ENCODE measurements around the gene PTPRJ. TPM values are rescaled to one million over a fixed set of nuclear protein-coding genes. Genes with fewer than 3 reads are reported as not detected.

The PTPRJ gene
- total and polyA plus RNA-seq, 2 of the 4 experiments (the other 2 are of a cell fraction) = 5.6 to 14.9 TPM

DNA sequence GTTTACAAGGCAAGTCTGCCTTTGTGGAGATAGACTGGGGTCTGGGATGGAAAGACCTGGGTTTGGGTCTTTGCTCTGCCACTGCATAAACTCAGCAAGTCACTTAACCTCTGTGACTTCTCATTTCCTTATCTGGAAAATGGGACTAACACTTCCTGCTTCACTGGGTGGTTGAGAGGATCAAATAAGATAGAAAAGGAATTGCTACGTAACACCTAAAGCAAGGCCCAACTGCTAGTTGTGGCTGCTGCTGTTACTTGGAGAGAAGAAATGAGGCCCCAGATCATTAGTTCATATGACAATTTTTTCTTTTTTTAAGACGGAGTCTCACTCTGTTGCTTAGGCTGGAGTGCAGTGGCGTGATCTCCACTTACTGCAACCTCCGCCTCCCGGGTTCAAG lies 5.9 kb downstream of the PTPRJ start:
- WGBS, 2 experiments (ENCODE audit: extremely low coverage in 2 of 2, insufficient read length in 1 of 2) = 100% methylated on average over 4 of the region's 5 CpGs; no CpG with 5 or more reads in 1 of the 2 experiments
- Histone ChIP-seq H2BK15ac (ENCODE audit: low read depth, low read length) (0 out of 3 replicates have a peak overlapping the region, but pooled peaks have one; percentile 64), H3K36me3 (ENCODE audit: control insufficient read depth, insufficient read depth, low read length) (no peaks in the 10 kb centered on the region), H3K9ac (ENCODE audit: low read depth, low read length) (no peak overlapping the region), H3K14ac (replicated peaks; ENCODE audit: low read depth, low read length) (peak overlapping the region; percentile 65; the same call in 1 of the 2 replicates), H2AK5ac (ENCODE audit: low read depth, low read length) (no peak overlapping the region), H2AK9ac (replicated peaks; ENCODE audit: low read depth, low read length, poor library complexity) (no peak overlapping the region), H3K9me1 (ENCODE audit: insufficient read depth, low read length) (peaks cover 14% of the 10 kb centered on the region), H2BK20ac (ENCODE audit: low read depth, low read length) (peak overlapping the region; percentile 31; the same call in 1 of the 2 replicates), H3K4me1 (ENCODE audit: control insufficient read depth, insufficient read depth, low read length) (peaks cover 15% of the 10 kb centered on the region), H3K23ac (ENCODE audit: low read depth, low read length) (peak overlapping the region; percentile 60; the same call in 1 of the 2 replicates), H4K5ac (ENCODE audit: low read depth, low read length) (no peak overlapping the region), H2BK5ac (ENCODE audit: low read depth, low read length, poor library complexity, severe bottlenecking) (no peak overlapping the region), H3K27ac (ENCODE audit: insufficient read depth, low read length) (no peak overlapping the region), H2BK120ac (ENCODE audit: low read depth, low read length) (no peak overlapping the region), H4K20me1 (ENCODE audit: insufficient read depth, low read length) (peaks cover 12% of the 10 kb centered on the region; the same call in 1 of the 2 replicates), H3K18ac (ENCODE audit: low read depth, low read length) (no peak overlapping the region), H4K8ac (ENCODE audit: low read depth in 2 of 2, low read length in 2 of 2) (peak overlapping the region in 1 of 2 experiments; percentile 5; a peak in 1 of 4 replicates), H2AFZ (replicated peaks; ENCODE audit: low read length, poor library complexity) (no peak overlapping the region), H3K4me3 (ENCODE audit: insufficient read depth, low read depth, low read length) (no peak overlapping the region), H3K27me3 (ENCODE audit: control insufficient read depth, insufficient read depth, low read length) (no peaks in the 10 kb centered on the region), H3K4me2 (ENCODE audit: low read depth, low read length) (no peak overlapping the region), H3K4ac (ENCODE audit: low read depth, low read length) (peak overlapping the region; percentile 39; the same call in 1 of the 2 replicates), H3K79me1 (ENCODE audit: low read depth in 1 of 2, low read length in 2 of 2) (peaks cover 29 to 72% of the 10 kb centered on the region in 2 experiments; a peak in 3 of 4 replicates), H3K9me3 (ENCODE audit: control insufficient read depth, insufficient read depth, low read length) (no peaks in the 10 kb centered on the region), H4K91ac (ENCODE audit: insufficient read depth, low read depth, low read length) (no peak overlapping the region), H3K56ac (ENCODE audit: extremely low read depth, insufficient read depth, low read length) (no peak overlapping the region)
- dilution Hi-C loops (cut with HindIII; ENCODE audit: low sequenced_read_pairs, unreplicated experiment) = no loop called here
- intact Hi-C loops (cut with micrococcal nuclease) = no loop called here
- TF ChIP-seq CEBPB (IDR thresholded peaks at IDR 0.05; ENCODE audit: low read depth, low read length) (no peak), CHD1 (IDR thresholded peaks at IDR 0.05; ENCODE audit: low read depth, low read length) (no peak), RAD21 (IDR thresholded peaks at IDR 0.05; ENCODE audit: low read length) (no peak), MXI1 (IDR thresholded peaks at IDR 0.05; ENCODE audit: borderline replicate concordance, low read depth, low read length) (no peak), RCOR1 (IDR thresholded peaks at IDR 0.05; ENCODE audit: insufficient replicate concordance, low read length) (no peak), SMC3 (IDR thresholded peaks at IDR 0.05; ENCODE audit: low read depth, low read length) (no peak), MAFK (IDR thresholded peaks at IDR 0.05; ENCODE audit: low read depth, low read length) (no peak), BHLHE40 (IDR thresholded peaks at IDR 0.05; ENCODE audit: low read depth, low read length) (no peak), RFX5 (IDR thresholded peaks at IDR 0.05; ENCODE audit: low read depth, low read length) (no peak), NFE2L2 (IDR thresholded peaks at IDR 0.05; ENCODE audit: low read depth, low read length) (no peak)
- TF ChIP-seq, protein P1, sequence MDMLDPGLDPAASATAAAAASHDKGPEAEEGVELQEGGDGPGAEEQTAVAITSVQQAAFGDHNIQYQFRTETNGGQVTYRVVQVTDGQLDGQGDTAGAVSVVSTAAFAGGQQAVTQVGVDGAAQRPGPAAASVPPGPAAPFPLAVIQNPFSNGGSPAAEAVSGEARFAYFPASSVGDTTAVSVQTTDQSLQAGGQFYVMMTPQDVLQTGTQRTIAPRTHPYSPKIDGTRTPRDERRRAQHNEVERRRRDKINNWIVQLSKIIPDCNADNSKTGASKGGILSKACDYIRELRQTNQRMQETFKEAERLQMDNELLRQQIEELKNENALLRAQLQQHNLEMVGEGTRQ (IDR thresholded peaks at IDR 0.05; ENCODE audit: low read depth, low read length) = no peak
- TF ChIP-seq, protein P2, sequence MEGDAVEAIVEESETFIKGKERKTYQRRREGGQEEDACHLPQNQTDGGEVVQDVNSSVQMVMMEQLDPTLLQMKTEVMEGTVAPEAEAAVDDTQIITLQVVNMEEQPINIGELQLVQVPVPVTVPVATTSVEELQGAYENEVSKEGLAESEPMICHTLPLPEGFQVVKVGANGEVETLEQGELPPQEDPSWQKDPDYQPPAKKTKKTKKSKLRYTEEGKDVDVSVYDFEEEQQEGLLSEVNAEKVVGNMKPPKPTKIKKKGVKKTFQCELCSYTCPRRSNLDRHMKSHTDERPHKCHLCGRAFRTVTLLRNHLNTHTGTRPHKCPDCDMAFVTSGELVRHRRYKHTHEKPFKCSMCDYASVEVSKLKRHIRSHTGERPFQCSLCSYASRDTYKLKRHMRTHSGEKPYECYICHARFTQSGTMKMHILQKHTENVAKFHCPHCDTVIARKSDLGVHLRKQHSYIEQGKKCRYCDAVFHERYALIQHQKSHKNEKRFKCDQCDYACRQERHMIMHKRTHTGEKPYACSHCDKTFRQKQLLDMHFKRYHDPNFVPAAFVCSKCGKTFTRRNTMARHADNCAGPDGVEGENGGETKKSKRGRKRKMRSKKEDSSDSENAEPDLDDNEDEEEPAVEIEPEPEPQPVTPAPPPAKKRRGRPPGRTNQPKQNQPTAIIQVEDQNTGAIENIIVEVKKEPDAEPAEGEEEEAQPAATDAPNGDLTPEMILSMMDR (conservative IDR thresholded peaks at IDR 0.05; ENCODE audit: low read depth, low read length) = no peak
- TF ChIP-seq, protein P3, sequence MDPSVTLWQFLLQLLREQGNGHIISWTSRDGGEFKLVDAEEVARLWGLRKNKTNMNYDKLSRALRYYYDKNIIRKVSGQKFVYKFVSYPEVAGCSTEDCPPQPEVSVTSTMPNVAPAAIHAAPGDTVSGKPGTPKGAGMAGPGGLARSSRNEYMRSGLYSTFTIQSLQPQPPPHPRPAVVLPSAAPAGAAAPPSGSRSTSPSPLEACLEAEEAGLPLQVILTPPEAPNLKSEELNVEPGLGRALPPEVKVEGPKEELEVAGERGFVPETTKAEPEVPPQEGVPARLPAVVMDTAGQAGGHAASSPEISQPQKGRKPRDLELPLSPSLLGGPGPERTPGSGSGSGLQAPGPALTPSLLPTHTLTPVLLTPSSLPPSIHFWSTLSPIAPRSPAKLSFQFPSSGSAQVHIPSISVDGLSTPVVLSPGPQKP (IDR thresholded peaks at IDR 0.05; ENCODE audit: borderline replicate concordance, low read depth, low read length) = no peak
- in situ Hi-C loops (cut with MboI; ENCODE audit: low sequenced_read_pairs) = no loop called here
- ATAC-seq (ENCODE audit: low read depth) (no peak), DNase-seq (no peak)
- CTCF ChIA-PET = interaction anchor here (0.6 kb wide), 1 partner anchor 15 kb away, joined by 3 read pairs; no protein-coding TSS in a partner anchor
- no TSS peak for BruUV-seq (replicated peaks)
- POLR2A ChIA-PET (ENCODE audit: unreplicated experiment) = no interaction called here
